Hindlimb muscle (tissue), 1 donor: ENCODE data around the gene ZFR. TPM values are rescaled to one million over a fixed set of nuclear protein-coding genes. Genes with fewer than 3 reads are reported as not detected.
A peak's percentile ranks its signal among the peaks of the same experiment; 100 is the strongest.
"Not testable (repeated sequence)": the region's sequence is repeated elsewhere in the genome, so short reads cannot be mapped to it uniquely, and the experiment has no call there.

Source experiments
- DNase-seq: peaks from one replicate; pipeline ENCODE4 v3.0.0-alpha.2; 2013
- polyA plus RNA-seq: library from polyadenylated mRNA; unstranded; fragments of 120-200 nt; gene quantifications from one replicate; pipeline ENCODE4 v1.2.1, GENCODE V29; 2013; ENCODE audit not compliant: insufficient read length

The ZFR gene
- polyA plus RNA-seq, 1 donor: 79.3 TPM

- no peak for DNase-seq
Measured at GRCh38 chr5:32319392-32319791, 125.1 kb downstream of the ZFR start.

GRCh38 chr5:32317041-32317440, 127.5 kb downstream of the ZFR start:
- no peak for DNase-seq

GRCh38 chr5:32315221-32316014, 129.1 kb downstream of the ZFR start:
- DNase-seq: no peak

GRCh38 chr5:32314658-32315057, 129.9 kb downstream of the ZFR start:
- DNase-seq: no peak

- not testable (repeated sequence) for DNase-seq
Measured at GRCh38 chr5:32314152-32314488, 130.4 kb downstream of the ZFR start.

- DNase-seq: peak; percentile 99
Measured at GRCh38 chr5:32312595-32313332, 131.8 kb downstream of the ZFR start, which contains the start of gene MTMR12. TSS of gene MTMR12 (minus strand) at chr5:32312939. CDS start at chr5:32312838, 101 bp downstream.

GRCh38 chr5:32312197-32312594, 132.3 kb downstream of the ZFR start:
- peak; percentile 48 for DNase-seq

- no peak for DNase-seq
Measured at GRCh38 chr5:32311404-32312196, 132.9 kb downstream of the ZFR start.

- no peak for DNase-seq
Measured at GRCh38 chr5:32309761-32310160, 134.8 kb downstream of the ZFR start.

GRCh38 chr5:32308946-32309345, 135.6 kb downstream of the ZFR start:
- DNase-seq: no peak

- no peak for DNase-seq
Measured at GRCh38 chr5:32307769-32308194, 136.8 kb downstream of the ZFR start.

- DNase-seq: no peak
Measured at GRCh38 chr5:32304622-32305021, 139.9 kb downstream of the ZFR start.

Other genes with a start within 250 kb of the ZFR start
- 14.3 TPM for gene MTMR12, start 131.8 kb downstream of the ZFR start, polyA plus RNA-seq
- gene SUB1, start 140.8 kb upstream of the ZFR start, polyA plus RNA-seq: 203 TPM